ENCODE results near the gene GMPR.
A peak's percentile ranks its signal among the peaks of the same experiment; 100 is the strongest.
"Not testable (repeated sequence)": the region's sequence is repeated elsewhere in the genome, so short reads cannot be mapped to it uniquely, and the experiment has no call there.

The GMPR gene

DNA sequence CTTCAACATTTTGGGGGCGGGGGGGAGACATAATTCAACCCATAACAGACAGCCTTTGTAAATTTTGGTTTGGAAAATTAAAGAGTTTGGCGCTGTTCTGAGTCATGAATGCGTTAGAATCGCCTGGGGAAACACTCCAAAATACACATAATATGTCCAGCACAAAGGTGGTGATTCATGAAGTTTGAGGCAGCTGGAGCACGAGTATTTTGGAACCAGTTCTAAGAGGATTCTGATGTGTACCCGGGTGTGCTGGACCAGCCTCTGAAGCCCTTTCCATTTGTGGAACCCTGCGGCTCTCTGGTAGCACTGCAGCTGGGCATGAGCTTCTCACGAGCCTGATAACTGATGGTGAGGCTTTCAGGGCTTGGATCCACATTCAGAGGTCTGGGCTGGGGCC, 4.7 kb downstream of the GMPR start:
- no peak overlapping the region for H3K4me3 ChIP-seq
- H3K27ac ChIP-seq: no peak overlapping the region

GRCh38 chr6:16243664-16244063, 5.3 kb downstream of the GMPR start:
- H3K27ac ChIP-seq: peak overlapping the region in 2 of 21 experiments; percentile 39 to 79
- H3K4me3 ChIP-seq: no peak overlapping the region

DNA sequence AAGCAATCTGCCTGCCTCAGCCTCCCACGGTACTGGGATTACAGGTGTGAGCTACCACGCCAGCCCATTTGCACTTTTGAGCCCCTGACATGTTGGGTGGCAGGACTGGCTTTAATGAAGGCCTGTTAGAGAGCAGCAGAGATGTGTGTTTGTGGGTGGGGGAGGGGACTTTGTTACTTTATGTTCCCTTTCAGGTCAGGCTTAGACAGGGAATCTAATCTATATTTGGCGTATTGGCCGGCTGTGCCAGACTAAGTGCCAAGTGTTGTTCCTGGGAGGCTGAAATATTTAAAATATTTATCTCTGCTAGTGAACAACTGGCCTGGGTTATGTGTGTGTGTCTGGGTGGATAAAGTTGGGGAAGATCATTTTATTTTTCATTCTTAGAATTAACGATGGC, 6.1 kb downstream of the GMPR start:
- Histone ChIP-seq H3K4me3 (no peak overlapping the region), H3K27ac (peak overlapping the region in 3 of 21 experiments; percentile 17 to 79 (median 39))

DNA sequence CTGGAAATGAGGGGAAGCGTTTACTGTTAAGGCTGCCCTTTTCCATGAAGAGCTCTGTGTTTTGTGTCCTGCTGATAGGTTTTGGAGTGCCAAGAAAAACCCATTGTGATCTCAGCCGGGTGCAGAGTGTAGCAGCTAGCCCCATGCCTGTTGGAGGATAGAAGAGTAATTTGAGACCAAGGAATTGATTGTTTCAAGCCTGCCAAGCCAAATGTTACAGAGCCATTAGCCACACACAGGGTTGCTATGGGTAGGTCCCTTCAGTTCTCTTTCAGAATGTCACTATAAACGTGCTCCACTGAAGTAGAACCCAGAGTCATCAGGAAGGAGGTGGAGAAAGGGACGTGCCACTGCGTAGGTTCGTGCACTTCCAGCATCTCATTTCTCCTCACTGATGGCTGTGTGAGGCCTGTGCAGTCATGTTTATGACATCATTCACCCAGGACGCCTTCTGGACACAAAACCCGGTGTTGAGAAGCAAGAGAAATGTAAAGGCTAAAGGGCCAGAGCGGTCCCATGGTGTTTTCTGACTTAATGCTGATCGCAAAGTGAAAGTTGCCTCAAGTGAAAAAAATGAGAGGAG, 6.6 kb downstream of the GMPR start:
- Histone ChIP-seq H3K4me3 (no peak overlapping the region), H3K27ac (peak overlapping the region in 1 of 21 experiments; percentile 79)

DNA sequence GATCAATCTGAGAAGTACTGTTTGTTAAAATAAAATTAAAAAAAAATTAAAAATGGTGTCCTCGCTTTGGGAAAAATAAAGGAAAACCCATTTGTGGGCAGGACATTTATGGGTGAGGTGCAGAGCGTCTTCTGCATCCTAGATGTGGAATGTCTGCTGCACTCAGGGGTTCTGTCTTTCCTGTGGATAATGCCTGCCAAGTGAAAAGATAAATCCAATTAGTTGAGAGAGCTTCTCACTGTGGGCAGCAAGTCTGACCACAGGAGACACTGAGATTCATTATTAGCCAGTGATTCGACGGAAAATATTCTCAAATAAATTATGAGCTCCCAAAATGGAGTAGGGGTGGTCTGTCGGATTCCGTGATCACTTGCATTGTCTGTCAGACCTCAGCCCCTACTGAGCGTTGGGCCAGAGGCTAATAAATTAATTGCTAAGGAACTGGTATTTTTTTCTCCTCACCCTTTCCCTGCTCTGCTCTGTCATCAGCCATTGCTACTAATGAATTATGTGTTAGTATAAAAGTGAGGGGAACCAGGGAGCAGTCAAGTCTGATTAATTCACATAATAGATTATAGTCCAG, 10.0 kb downstream of the GMPR start:
- H3K27ac ChIP-seq: no peak overlapping the region
- no peak overlapping the region for H3K4me3 ChIP-seq

DNA sequence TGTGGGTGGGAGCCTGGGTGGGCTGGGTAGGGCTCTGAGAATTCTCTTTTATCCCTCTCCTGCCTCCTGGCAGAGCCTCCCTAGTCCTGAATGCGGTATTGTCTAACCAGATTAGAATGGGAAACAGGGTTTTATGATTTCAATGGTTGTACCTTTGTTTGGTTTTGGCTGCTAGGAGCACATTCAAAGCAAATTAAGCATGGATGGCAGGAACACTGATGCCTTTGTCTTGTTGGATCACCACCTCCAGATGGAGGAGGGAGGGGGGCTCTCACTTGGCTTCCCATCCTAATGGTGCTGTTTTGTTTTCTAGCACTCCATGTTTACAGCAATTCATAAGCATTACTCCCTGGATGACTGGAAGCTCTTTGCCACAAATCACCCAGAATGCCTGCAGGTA, 11.6 kb downstream of the GMPR start:
- peak overlapping the region in 3 of 21 experiments; percentile 29 to 49 (median 39) for H3K27ac ChIP-seq
- no peak overlapping the region for H3K4me3 ChIP-seq

- no peak overlapping the region for H3K4me3 ChIP-seq
- H3K27ac ChIP-seq: no peak overlapping the region
Measured at GRCh38 chr6:16251706-16252105, 13.3 kb downstream of the GMPR start.

- no peak overlapping the region for H3K27ac ChIP-seq
- no peak overlapping the region for H3K4me3 ChIP-seq
Measured at GRCh38 chr6:16252686-16253299, 14.4 kb downstream of the GMPR start.

DNA sequence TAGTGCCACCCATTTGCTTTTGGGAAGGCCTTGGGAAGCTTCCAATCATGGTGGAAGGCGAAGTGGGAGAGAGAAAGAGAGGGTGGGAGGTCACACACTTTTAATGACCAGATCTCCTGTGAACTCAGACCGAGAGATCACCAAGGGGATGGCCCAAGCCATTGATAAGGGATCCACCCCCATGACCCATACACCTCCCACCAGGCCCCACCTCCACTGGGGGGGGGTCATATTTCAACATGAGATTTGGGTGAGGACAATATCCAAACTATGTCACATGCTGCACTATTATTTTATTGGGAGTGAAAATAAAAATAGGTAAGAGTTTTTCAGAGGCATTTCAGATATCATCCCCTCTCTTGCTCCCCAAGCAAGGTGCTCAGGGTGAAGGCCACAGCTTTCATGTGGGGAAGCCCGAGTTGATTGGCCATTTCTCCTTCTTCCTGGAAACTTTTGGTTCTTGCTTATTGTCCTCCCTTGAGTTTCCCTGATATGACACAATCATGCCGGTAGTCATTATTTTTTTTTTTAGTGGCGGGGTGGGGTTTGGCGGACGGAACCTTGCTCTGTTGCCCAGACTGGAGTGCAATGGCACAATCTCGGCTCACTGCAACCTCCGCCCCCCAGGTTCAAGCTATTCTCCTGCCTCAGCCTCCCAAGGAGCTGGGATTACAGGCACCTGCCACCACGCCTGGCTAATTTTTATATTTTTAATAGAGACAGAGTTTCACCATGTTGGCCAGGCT, 15.2 kb downstream of the GMPR start:
- H3K4me3 ChIP-seq: no peak overlapping the region

GRCh38 chr6:16254535-16254934, 16.1 kb downstream of the GMPR start:
- Histone ChIP-seq H3K27ac (no peak overlapping the region), H3K4me3 (no peak overlapping the region)

More for the DNA sequence above, 15.2 kb downstream of the GMPR start:
- no peak overlapping the region for H3K27ac ChIP-seq

- Histone ChIP-seq H3K4me3 (no peak overlapping the region), H3K27ac (no peak overlapping the region)
Measured at GRCh38 chr6:16256781-16257180, 18.4 kb downstream of the GMPR start.

DNA sequence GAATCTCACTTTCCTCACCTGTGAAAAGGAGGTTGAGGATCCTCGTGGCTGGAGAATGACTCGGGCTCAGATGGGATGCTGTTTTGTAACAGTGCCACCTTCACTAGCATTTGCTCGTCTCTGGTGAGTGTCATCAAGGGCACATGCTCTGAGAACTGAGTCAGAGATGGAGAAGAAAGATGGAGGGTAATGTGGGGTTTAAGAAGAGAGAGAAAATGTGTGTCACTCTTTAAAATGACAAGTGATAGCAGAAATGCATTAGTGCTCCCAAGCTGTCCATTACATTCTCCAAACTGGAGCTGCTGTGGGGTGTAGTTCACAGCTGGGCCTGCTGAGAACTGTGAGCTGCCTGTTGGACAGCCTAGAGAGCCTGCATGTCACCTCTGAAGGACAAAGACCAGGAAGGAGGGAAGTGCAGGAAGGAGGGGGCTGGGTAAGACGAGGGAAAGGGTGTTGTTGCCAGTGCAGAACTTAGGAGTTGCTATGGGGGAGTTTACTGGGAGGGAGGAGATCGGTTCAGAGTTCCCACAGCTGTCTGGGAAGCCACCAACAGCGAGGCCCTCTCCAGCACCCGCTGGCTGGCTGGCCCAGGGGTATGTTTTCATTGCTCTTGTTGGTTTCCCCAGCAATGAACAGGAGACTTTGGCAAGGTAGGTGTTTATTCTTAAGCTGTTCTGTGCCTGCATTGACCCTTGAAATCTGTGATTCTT, 19.8 kb downstream of the GMPR start:
- Histone ChIP-seq H3K27ac (peak overlapping the region in 2 of 21 experiments; percentile 5 to 30), H3K4me3 (no peak overlapping the region)

DNA sequence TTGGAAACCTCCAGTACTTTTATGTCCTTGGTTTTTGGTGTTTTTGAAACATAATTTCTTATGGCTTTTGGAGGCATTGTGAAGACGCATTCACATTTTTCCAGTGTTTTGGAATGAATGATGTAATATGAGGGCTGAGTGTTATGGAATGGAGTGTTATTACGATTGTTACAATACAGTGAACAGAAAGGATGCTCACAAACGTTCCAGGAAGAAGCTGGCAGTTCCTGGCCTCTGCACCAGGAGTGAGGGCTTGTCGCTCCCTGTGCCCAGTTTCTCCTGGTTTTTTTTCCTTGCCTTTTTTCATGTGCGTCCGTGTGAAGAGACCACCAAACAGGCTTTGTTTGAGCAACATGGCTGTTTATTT, 20.3 kb downstream of the GMPR start:
- Histone ChIP-seq H3K27ac (peak overlapping the region in 1 of 21 experiments; percentile 30), H3K4me3 (no peak overlapping the region)

DNA sequence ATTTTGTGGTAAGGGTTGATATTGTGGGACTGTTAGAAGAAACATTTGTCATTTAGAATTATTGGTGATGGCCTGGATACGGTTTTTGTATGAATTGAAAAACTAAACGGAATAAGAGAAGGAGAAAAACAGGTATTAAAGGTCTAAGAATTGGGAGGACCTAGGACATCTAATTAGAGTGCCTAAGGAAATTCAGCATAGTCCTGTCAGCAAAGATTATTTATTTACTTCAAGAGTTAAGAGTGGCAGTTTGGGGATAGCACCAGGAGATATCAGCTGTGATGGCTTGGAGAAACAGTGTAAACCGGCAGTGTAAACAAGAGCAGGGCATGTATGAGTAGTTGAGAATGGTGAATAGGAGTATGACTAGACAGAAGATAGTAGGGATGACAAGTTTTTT, 21.2 kb downstream of the GMPR start:
- not testable (repeated sequence) for H3K4me3 ChIP-seq, H3K27ac ChIP-seq

- not testable (repeated sequence) for H3K27ac ChIP-seq, H3K4me3 ChIP-seq
Measured at GRCh38 chr6:16260602-16261001, 22.2 kb downstream of the GMPR start.

DNA sequence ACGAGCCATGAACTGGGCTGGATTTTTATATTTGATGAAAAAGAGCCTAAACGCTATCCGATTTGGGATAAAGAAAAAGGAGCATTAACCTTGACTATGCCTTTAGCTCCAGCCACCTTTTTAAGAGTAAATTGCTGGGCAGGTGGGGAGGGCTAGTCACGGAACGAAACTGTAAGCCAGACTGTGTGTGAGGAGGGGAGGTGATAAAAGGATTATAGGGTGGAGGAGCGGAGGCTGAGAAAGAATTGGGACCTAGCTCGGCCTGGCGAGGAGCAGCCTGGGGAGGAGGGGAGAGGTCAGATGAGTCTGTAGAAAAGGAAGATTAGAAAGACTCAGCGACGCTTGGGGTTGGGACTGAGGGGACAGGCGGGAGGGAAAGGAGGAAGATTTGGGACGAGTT, 24.4 kb downstream of the GMPR start:
- H3K27ac ChIP-seq, H3K4me3 ChIP-seq: not testable (repeated sequence)

DNA sequence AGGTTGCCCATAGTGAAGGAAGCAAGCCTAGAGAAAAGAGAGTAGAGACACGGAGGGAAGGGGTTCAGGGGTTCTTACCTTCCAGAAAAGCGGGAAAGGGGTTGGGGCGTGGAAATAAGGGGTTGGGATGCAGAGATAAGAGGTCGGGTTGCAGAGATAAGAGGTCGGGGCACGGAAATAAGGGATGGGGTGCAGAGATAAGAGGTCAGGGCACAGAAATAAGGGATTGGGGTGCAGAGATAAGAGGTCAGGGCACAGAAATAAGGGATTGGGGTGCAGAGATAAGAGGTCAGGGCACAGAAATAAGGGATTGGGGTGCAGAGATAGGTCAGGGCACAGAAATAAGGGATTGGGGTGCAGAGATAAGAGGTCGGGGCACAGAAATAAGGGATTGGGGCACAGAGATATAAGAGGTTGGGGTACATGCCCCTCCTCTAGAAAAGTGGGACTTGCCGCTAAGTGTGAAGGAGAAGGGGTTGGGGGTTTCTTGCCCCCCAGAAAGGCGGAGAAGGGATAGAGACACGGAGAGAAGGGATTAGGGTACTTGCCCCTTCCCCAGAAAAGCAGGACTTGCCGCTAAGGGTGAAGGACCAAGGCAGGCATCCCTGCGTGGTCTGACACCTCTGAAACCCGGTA, 25.2 kb downstream of the GMPR start:
- not testable (repeated sequence) for H3K27ac ChIP-seq, H3K4me3 ChIP-seq

GRCh38 chr6:16264785-16265184, 26.4 kb downstream of the GMPR start:
- Histone ChIP-seq H3K27ac (no peak overlapping the region), H3K4me3 (no peak overlapping the region)

DNA sequence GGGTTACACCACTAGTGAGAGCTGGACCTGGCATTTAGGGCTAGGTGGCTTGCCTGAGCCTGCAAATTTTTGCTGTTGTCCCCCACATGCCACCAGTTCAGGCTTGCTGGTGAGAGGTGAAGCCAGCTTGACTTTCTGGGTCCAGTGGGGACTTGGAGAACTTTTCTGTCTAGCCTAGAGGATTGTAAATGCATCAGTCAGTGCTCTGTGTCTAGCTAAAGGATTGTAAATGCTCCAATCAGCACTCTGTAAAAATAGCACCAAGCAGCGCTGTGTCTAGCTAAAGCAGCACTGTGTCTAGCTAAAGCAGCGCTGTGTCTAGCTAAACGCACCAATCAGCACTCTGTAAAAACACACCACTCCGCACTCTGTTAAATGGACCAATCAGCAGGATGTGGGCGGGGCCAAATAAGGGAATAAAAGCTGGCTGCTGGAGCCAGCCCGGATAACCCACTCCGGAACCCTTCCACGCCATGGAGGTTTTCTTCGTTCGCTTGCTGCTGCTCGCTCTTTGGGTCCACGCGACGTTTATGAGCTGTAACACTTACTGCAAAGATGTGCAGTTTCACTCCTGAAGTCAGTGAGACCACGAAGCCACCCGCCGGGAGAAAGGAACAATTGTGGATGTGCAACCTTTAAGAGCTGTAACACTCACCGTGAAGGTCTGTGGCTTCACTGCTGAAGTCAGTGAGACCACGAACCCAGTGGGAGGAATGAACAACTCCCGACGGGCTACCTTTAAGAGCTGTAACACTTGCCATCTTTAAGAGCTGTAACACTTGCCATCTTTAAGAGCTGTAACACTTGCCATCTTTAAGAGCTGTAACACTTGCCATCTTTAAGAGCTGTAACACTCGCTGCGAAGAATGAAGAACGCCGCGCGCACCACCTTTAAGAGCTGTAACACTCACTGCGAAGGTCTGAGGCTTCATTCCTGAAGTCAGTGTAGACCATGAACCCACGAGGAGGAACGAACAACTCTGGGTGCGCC, 27.3 kb downstream of the GMPR start:
- Histone ChIP-seq H3K27ac (no peak overlapping the region), H3K4me3 (no peak overlapping the region)
